CD14-positive monocyte (primary cell): ENCODE measurements around the gene CDKN2B. TPM values are rescaled to one million over a fixed set of nuclear protein-coding genes. Genes with fewer than 3 reads are reported as not detected.

Experiments
- DNase-seq, 3 donors: peaks; one replicate each; pipeline ENCODE4 v3.0.0-alpha.2; 2011 to 2022
- H2AFZ ChIP-seq: 2 replicates; pipeline ENCODE4 v1.6.0; 2012; ENCODE audit warnings: mild to moderate bottlenecking, low read depth, low read length, inconsistent platforms; ENCODE audit not compliant: insufficient read depth, poor library complexity, severe bottlenecking
- H3K27ac ChIP-seq, 2 donors: 1 replicate in 1 of 2; 2 replicates in 1 of 2; pipeline ENCODE4 v1.5.1; 2012 to 2013; ENCODE audit warnings: low read length in 2 of 2, control low read depth in 1 of 2, inconsistent platforms in 1 of 2, low read depth in 1 of 2, mild to moderate bottlenecking in 1 of 2
- H3K27me3 ChIP-seq, 2 donors: one replicate each; pipeline versions ENCODE4 v1.6.0 to v1.6.1; 2011 to 2013; ENCODE audit warnings: low read length in 2 of 2; ENCODE audit not compliant: control insufficient read depth in 2 of 2, insufficient read depth in 2 of 2
- H3K36me3 ChIP-seq, 2 donors: replicated peaks in 1 of 2; 1 replicate in 1 of 2; 2 replicates in 1 of 2; pipeline versions ENCODE4 v1.5.1 to v1.6.1; 2012 to 2013; ENCODE audit warnings: low read length in 2 of 2, control low read depth in 1 of 2, inconsistent platforms in 1 of 2, mild to moderate bottlenecking in 1 of 2; ENCODE audit not compliant: insufficient read depth in 2 of 2, control insufficient read depth in 1 of 2
- H3K4me1 ChIP-seq, 2 donors: 1 replicate in 1 of 2; 2 replicates in 1 of 2; pipeline versions ENCODE4 v1.5.1 to v1.6.1; 2012 to 2013; ENCODE audit warnings: low read length in 2 of 2, control low read depth in 1 of 2, inconsistent platforms in 1 of 2, mild to moderate bottlenecking in 1 of 2, moderate library complexity in 1 of 2; ENCODE audit not compliant: insufficient read depth in 2 of 2, control insufficient read depth in 1 of 2
- H3K4me2 ChIP-seq: replicated peaks from 2 replicates; pipeline ENCODE3; 2012; ENCODE audit warnings: low read length, moderate library complexity, mild to moderate bottlenecking; ENCODE audit not compliant: poor library complexity, severe bottlenecking; ENCODE audit errors: extremely low read depth
- H3K4me3 ChIP-seq, 3 experiments: fragments of 200-600 bp in 1 of 3; sonication (generic) in 1 of 3; replicated peaks in 1 of 3; 1 replicate in 2 of 3; 2 replicates in 1 of 3; pipeline ENCODE4 v1.5.1; 2011 to 2013; ENCODE audit warnings: low read length in 3 of 3, mild to moderate bottlenecking in 3 of 3, control low read depth in 2 of 3, low read depth in 2 of 3, inconsistent platforms in 1 of 3, moderate library complexity in 1 of 3
- H3K79me2 ChIP-seq: 2 replicates; pipeline ENCODE4 v1.6.0; 2012; ENCODE audit warnings: mild to moderate bottlenecking, control low read depth, inconsistent platforms, low read length, moderate library complexity; ENCODE audit not compliant: insufficient read depth
- H3K9ac ChIP-seq: 2 replicates; pipeline ENCODE4 v1.6.0; 2017; ENCODE audit warnings: low read length, mild to moderate bottlenecking; ENCODE audit not compliant: insufficient read depth, poor library complexity, severe bottlenecking
- H3K9me3 ChIP-seq, 2 donors: replicated peaks in 1 of 2; 1 replicate in 1 of 2; 2 replicates in 1 of 2; pipeline versions ENCODE4 v1.5.1 to v1.6.1; 2012 to 2013; ENCODE audit warnings: low read length in 2 of 2, control low read depth in 1 of 2; ENCODE audit not compliant: control insufficient read depth in 1 of 2, insufficient read depth in 1 of 2
- H4K20me1 ChIP-seq: 2 replicates; pipeline ENCODE4 v1.6.0; 2012; ENCODE audit warnings: mild to moderate bottlenecking, low read length, control low read depth, moderate library complexity; ENCODE audit not compliant: insufficient read depth
- H3K27ac Mint-ChIP-seq, 7 donors: one replicate each; pipeline ENCODE4 v1.8.0; 2020; ENCODE audit warnings: mild to moderate bottlenecking in 7 of 7, mixed read lengths in 7 of 7, moderate library complexity in 6 of 7, inconsistent platforms in 2 of 7
- H3K27me3 Mint-ChIP-seq, 3 donors: one replicate each; pipeline ENCODE4 v1.8.0; 2021 to 2022; ENCODE audit warnings: low read depth in 3 of 3, mild to moderate bottlenecking in 3 of 3, mixed read lengths in 3 of 3, moderate library complexity in 3 of 3, inconsistent platforms in 1 of 3
- H3K36me3 Mint-ChIP-seq, 2 donors: one replicate each; pipeline ENCODE4 v1.8.0; 2020; ENCODE audit warnings: mixed read lengths in 2 of 2, inconsistent platforms in 1 of 2, mild to moderate bottlenecking in 1 of 2
- H3K4me1 Mint-ChIP-seq: one replicate; pipeline ENCODE4 v1.8.0; 2020; ENCODE audit warnings: mild to moderate bottlenecking, mixed read lengths
- H3K4me3 Mint-ChIP-seq, 2 donors: one replicate each; pipeline ENCODE4 v1.8.0; 2020; ENCODE audit warnings: mild to moderate bottlenecking in 2 of 2, mixed read lengths in 2 of 2, moderate library complexity in 1 of 2
- H3K9me3 Mint-ChIP-seq, 7 donors: one replicate each; pipeline ENCODE4 v1.8.0; 2020 to 2022; ENCODE audit warnings: mixed read lengths in 7 of 7, mild to moderate bottlenecking in 6 of 7, moderate library complexity in 6 of 7, inconsistent platforms in 2 of 7
- CTCF ChIP-seq: fragments of 200-600 bp; IDR thresholded peaks from one replicate; pipeline ENCODE4 v1.8.0; 2022; ENCODE audit warnings: antibody characterized with exemption, mild to moderate bottlenecking
- WGBS: methylation state at CpG from one replicate; pipeline ENCODE4 v1.1.5; 2013; ENCODE audit warnings: missing lambda C conversion rate; ENCODE audit not compliant: insufficient coverage; 5-methylcytosine and 5-hydroxymethylcytosine counted together
- intact Hi-C, 2 donors: fragments of 100-400 bp; cut with micrococcal nuclease; formaldehyde crosslinking; loops; one replicate each; pipeline versions ENCODE4 v1.15.0 to v1.15.1; 2023
- polyA plus RNA-seq, 3 donors: library from polyadenylated mRNA; depleted of rRNA in 1 of 3; unstranded in 2 of 3; stranded (reverse) in 1 of 3; fragments of 300-500 nt in 2 of 3; fragments of >200 nt in 1 of 3; fragmentation: Illumina TruSeq in 2 of 3; gene quantifications; 1 replicate in 2 of 3; 2 replicates in 1 of 3; pipeline ENCODE4 v1.2.3, GENCODE V29; 2012 to 2021

Gene CDKN2B
- polyA plus RNA-seq, 3 donors: 1.2 to 6.7 (median 2.7) TPM

- Histone ChIP-seq H3K4me2 (peak overlapping the region; percentile 49), H3K27me3 (peaks cover 48 to 70% of the 10 kb centered on the region in 2 donors), H3K79me2 (no peaks in the 10 kb centered on the region), H3K4me1 (peaks cover 17 to 42% of the 10 kb centered on the region in 2 donors), H4K20me1 (no peaks in the 10 kb centered on the region), H3K4me3 (peak overlapping the region in 1 of 3 experiments; percentile 35), H3K9ac (no peak overlapping the region), H3K9me3 (no peaks in the 10 kb centered on the region), H2AFZ (no peak overlapping the region), H3K27ac (peak overlapping the region in 1 of 2 donors; percentile 68), H3K36me3 (no peaks in the 10 kb centered on the region)
- Mint-ChIP-seq H3K36me3 (peaks cover 2 to 5% of the 10 kb centered on the region in 2 donors), H3K9me3 (peaks cover 2 to 12% (median 6%) of the 10 kb centered on the region in 7 donors), H3K4me3 (no peak overlapping the region), H3K4me1 (peaks cover 38% of the 10 kb centered on the region), H3K27ac (peak overlapping the region; percentile 6 to 92 (median 80)), H3K27me3 (peaks cover 33 to 46% (median 42%) of the 10 kb centered on the region in 3 donors)
- TF ChIP-seq CTCF: no peak
- no CpG with 5 or more reads among the region's 1 CpG for WGBS
- intact Hi-C loops: no loop called here
- DNase-seq: peak in 2 of 3 donors; percentile 59 to 72
Measured at GRCh38 chr9:21983561-21983935, 25.6 kb downstream of the CDKN2B start.

- TF ChIP-seq CTCF: no peak
- Histone ChIP-seq H3K4me1 (peaks cover 17 to 42% of the 10 kb centered on the region in 2 donors), H3K36me3 (no peaks in the 10 kb centered on the region), H3K4me2 (peak overlapping the region; percentile 49), H3K4me3 (peak overlapping the region in 1 of 3 experiments; percentile 35), H3K27ac (peak overlapping the region in 1 of 2 donors; percentile 68), H2AFZ (no peak overlapping the region), H3K27me3 (peaks cover 49 to 70% of the 10 kb centered on the region in 2 donors), H3K9me3 (no peaks in the 10 kb centered on the region), H3K9ac (no peak overlapping the region), H3K79me2 (no peaks in the 10 kb centered on the region), H4K20me1 (no peaks in the 10 kb centered on the region)
- no CpG with 5 or more reads among the region's 1 CpG for WGBS
- peak overlapping the region in 1 of 2 donors; percentile 64 for H3K4me3 Mint-ChIP-seq
- H3K4me1 Mint-ChIP-seq: peaks cover 38% of the 10 kb centered on the region
- no peak for DNase-seq
- peaks cover 29 to 42% (median 41%) of the 10 kb centered on the region in 3 donors for H3K27me3 Mint-ChIP-seq
- peaks cover 2 to 3% of the 10 kb centered on the region in 2 donors for H3K36me3 Mint-ChIP-seq
- intact Hi-C loops: no loop called here
- peaks cover 2 to 12% (median 6%) of the 10 kb centered on the region in 7 donors for H3K9me3 Mint-ChIP-seq
- H3K27ac Mint-ChIP-seq: peak overlapping the region; percentile 6 to 92 (median 80)
Measured at GRCh38 chr9:21982861-21983560, 26.1 kb downstream of the CDKN2B start.
